Ovary (tissue), 9 donors: Measurements from ENCODE around the gene DIAPH1. TPM values are rescaled to one million over a fixed set of nuclear protein-coding genes. Genes with fewer than 3 reads are reported as not detected.

ENCODE experiments used
- DNase-seq, 5 donors: peaks; one replicate each; pipeline ENCODE4 v3.0.0-alpha.2; 2019 to 2020
- H3K27ac ChIP-seq, 2 donors: fragments of 200-600 bp; one replicate each; pipeline versions ENCODE4 v1.5.1 to v1.8.0; 2019 to 2022
- H3K27me3 ChIP-seq: fragments of 200-600 bp; one replicate; pipeline ENCODE4 v1.8.0; 2022
- H3K36me3 ChIP-seq: fragments of 200-600 bp; sonication (generic); one replicate; pipeline ENCODE4 v1.5.1; 2019
- H3K4me1 ChIP-seq: one replicate; pipeline ENCODE4 v1.8.1; 2013; ENCODE audit warnings: mild to moderate bottlenecking, moderate library complexity; ENCODE audit not compliant: insufficient read depth
- H3K4me3 ChIP-seq: fragments of 200-600 bp; sonication (generic); one replicate; pipeline ENCODE4 v1.5.1; 2017
- H3K9me3 ChIP-seq, 2 donors: fragments of 200-600 bp in 1 of 2; sonication (generic) in 1 of 2; one replicate each; pipeline versions ENCODE4 v1.5.1 to v1.8.1; 2013 to 2019; ENCODE audit warnings: mild to moderate bottlenecking in 1 of 2, moderate library complexity in 1 of 2
- EP300 ChIP-seq: sonication (generic); formaldehyde crosslinking; IDR thresholded peaks from one replicate; pipeline ENCODE4 v1.6.1; 2017; ENCODE audit warnings: antibody characterized with exemption
- POLR2A ChIP-seq: fragments of 450-650 bp; IDR thresholded peaks from one replicate; pipeline ENCODE4 v1.6.1; 2017; ENCODE audit warnings: antibody characterized with exemption, mild to moderate bottlenecking, moderate library complexity
- WGBS, 3 donors: extraction: QIAGEN DNeasy Blood & Tissue Kit in 1 of 3; methylation state at CpG; one replicate each; pipeline versions ENCODE4 v1.1.5 to v1.1.7; 2013 to 2017; 5-methylcytosine and 5-hydroxymethylcytosine counted together
- intact Hi-C, 4 donors: fragments of 100-400 bp; cut with DNase I; formaldehyde crosslinking; loops; one replicate each; pipeline versions ENCODE4 v1.11.0 to v1.15.1; 2022 to 2023
- polyA plus RNA-seq, 2 donors: library from polyadenylated mRNA; stranded (reverse); fragments of 200-250 nt in 1 of 2; fragments of 350-450 nt in 1 of 2; fragmentation: Illumina TruSeq in 1 of 2; extraction: RNeasy Lipid Tissue Mini Kit (QIAGEN cat#74804) in 1 of 2; gene quantifications; one replicate each; pipeline ENCODE4 v1.2.3, GENCODE V29; 2013 to 2014
- total RNA-seq, 7 donors: library from RNA; depleted of rRNA in 2 of 7; stranded (reverse); fragments of >200 nt in 2 of 7; fragmentation: NEBNext Ultra II Directional in 3 of 7; extraction: Animal tissue kit (Norgen Biotek cat#: 25700) in 3 of 7; gene quantifications; one replicate each; pipeline versions ENCODE4 v1.1.0 to v1.2.4, GENCODE V29; 2016 to 2023
- TF ChIP-seq, protein P1 (sequence below), 3 donors: fragments of 450-650 bp in 2 of 3; fragments of 200-600 bp in 1 of 3; IDR thresholded peaks; one replicate each; pipeline versions ENCODE4 v1.5.1 to v1.8.0; 2016 to 2022; ENCODE audit warnings: antibody characterized with exemption in 3 of 3, mild to moderate bottlenecking in 1 of 3
- donor health status: DM: no; HTN: no; CAD: no; lungs with moderate emphysema.
- donor health status: DM: no; HTN: no; CAD: no.
- donor health status: Bipolar disorder and iron deficiency.
- donor health status: DM: yes; HTN: yes; CAD: no.
- donor health status: DM: no; HTN: no; CAD: no.
- donor health status: DM: yes; HTN: yes; CAD: no.

DIAPH1 gene
- total and polyA plus RNA-seq, 9 donors: 21.2 to 51.0 (median 44.0) TPM

GRCh38 chr5:141609044-141609443 is 9.8 kb downstream of the DIAPH1 start:
- Histone ChIP-seq H3K27me3 (no peaks in the 10 kb centered on the region), H3K4me3 (no peak overlapping the region), H3K27ac (no peak overlapping the region), H3K9me3 (no peaks in the 10 kb centered on the region), H3K36me3 (no peaks in the 10 kb centered on the region), H3K4me1 (no peaks in the 10 kb centered on the region)
- TF ChIP-seq POLR2A (no peak), EP300 (no peak)
- TF ChIP-seq, protein P1, sequence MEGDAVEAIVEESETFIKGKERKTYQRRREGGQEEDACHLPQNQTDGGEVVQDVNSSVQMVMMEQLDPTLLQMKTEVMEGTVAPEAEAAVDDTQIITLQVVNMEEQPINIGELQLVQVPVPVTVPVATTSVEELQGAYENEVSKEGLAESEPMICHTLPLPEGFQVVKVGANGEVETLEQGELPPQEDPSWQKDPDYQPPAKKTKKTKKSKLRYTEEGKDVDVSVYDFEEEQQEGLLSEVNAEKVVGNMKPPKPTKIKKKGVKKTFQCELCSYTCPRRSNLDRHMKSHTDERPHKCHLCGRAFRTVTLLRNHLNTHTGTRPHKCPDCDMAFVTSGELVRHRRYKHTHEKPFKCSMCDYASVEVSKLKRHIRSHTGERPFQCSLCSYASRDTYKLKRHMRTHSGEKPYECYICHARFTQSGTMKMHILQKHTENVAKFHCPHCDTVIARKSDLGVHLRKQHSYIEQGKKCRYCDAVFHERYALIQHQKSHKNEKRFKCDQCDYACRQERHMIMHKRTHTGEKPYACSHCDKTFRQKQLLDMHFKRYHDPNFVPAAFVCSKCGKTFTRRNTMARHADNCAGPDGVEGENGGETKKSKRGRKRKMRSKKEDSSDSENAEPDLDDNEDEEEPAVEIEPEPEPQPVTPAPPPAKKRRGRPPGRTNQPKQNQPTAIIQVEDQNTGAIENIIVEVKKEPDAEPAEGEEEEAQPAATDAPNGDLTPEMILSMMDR (IDR thresholded peaks at IDR 0.05): no peak
- intact Hi-C loops: no loop called here
- 92 to 97% (median 97%) methylated on average over 3 of the region's 3 CpGs for WGBS, 3 donors
- no peak for DNase-seq

GRCh38 chr5:141608557-141608956 is 10.2 kb downstream of the DIAPH1 start:
- Histone ChIP-seq H3K4me1 (no peaks in the 10 kb centered on the region), H3K27me3 (no peaks in the 10 kb centered on the region), H3K36me3 (no peaks in the 10 kb centered on the region), H3K4me3 (no peak overlapping the region), H3K27ac (no peak overlapping the region), H3K9me3 (no peaks in the 10 kb centered on the region)
- DNase-seq: no peak
- TF ChIP-seq EP300: no peak
- no peak for TF ChIP-seq POLR2A
- WGBS, 3 donors: 71 to 91% (median 84%) methylated on average over 1 of the region's 1 CpG
- intact Hi-C loops: no loop called here

DNA sequence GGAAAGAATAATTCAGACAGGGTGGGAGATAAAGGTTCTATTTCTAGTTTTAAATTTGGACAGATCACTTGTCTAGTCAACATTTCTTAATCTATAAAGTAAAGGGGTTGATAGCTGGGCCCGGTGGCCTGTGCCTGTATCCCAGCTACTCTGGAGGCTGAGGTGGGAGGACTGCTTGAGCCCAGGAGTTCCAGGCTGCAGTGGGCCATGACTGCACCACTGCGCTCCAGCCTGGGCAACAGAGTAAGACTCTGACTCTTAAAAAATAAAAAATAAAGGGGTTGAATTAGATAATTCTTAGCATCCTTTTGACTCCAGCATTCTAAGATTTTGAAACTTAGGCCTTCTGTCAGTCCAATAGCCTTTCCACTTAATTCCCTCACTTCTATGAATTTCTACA is 10.8 kb downstream of the DIAPH1 start:
- Histone ChIP-seq H3K36me3 (no peaks in the 10 kb centered on the region), H3K27me3 (no peaks in the 10 kb centered on the region), H3K4me3 (no peak overlapping the region), H3K27ac (no peak overlapping the region), H3K4me1 (no peaks in the 10 kb centered on the region), H3K9me3 (no peaks in the 10 kb centered on the region)
- WGBS, 3 donors: 63 to 73% (median 65%) methylated on average over 2 of the region's 2 CpGs
- intact Hi-C loops: no loop called here
- no peak for DNase-seq
- TF ChIP-seq, protein P1 (IDR thresholded peaks at IDR 0.05): no peak
- TF ChIP-seq EP300: no peak
- no peak for TF ChIP-seq POLR2A

GRCh38 chr5:141605523-141606277 is 13.1 kb downstream of the DIAPH1 start:
- H3K27ac ChIP-seq: no peak overlapping the region
- H3K4me3 ChIP-seq: no peak overlapping the region
- WGBS, 3 donors: 75 to 80% (median 77%) methylated on average over 6 of the region's 6 CpGs
- no peaks in the 10 kb centered on the region for H3K27me3 ChIP-seq
- TF ChIP-seq POLR2A: no peak
- TF ChIP-seq EP300: no peak
- TF ChIP-seq, protein P1 (IDR thresholded peaks at IDR 0.05): no peak
- intact Hi-C loops: no loop called here
- no peaks in the 10 kb centered on the region for H3K4me1 ChIP-seq
- no peaks in the 10 kb centered on the region for H3K9me3 ChIP-seq
- H3K36me3 ChIP-seq: no peaks in the 10 kb centered on the region
- DNase-seq: no peak

- WGBS, 3 donors: 63 to 69% (median 64%) methylated on average over 6 of the region's 6 CpGs
- DNase-seq: peak in 1 of 5 donors; percentile 57
- H3K27ac ChIP-seq: no peak overlapping the region
- no peaks in the 10 kb centered on the region for H3K36me3 ChIP-seq
- no peaks in the 10 kb centered on the region for H3K27me3 ChIP-seq
- TF ChIP-seq POLR2A (no peak), EP300 (no peak)
- TF ChIP-seq, protein P1 (IDR thresholded peaks at IDR 0.05): no peak
- intact Hi-C loops: no loop called here
- H3K9me3 ChIP-seq: no peaks in the 10 kb centered on the region
- no peaks in the 10 kb centered on the region for H3K4me1 ChIP-seq
- H3K4me3 ChIP-seq: no peak overlapping the region
Measured at GRCh38 chr5:141603923-141604717, 14.7 kb downstream of the DIAPH1 start.
